Effector CD8-positive, alpha-beta T cell (primary cell): ENCODE results near the gene SULT1C3.
"Not testable (repeated sequence)": the region's sequence is repeated elsewhere in the genome, so short reads cannot be mapped to it uniquely, and the experiment has no call there.

Experiments
- DNase-seq: peaks from one replicate; lab custom pipeline; 2025; lab: John Stamatoyannopoulos, UW

The SULT1C3 gene

DNA sequence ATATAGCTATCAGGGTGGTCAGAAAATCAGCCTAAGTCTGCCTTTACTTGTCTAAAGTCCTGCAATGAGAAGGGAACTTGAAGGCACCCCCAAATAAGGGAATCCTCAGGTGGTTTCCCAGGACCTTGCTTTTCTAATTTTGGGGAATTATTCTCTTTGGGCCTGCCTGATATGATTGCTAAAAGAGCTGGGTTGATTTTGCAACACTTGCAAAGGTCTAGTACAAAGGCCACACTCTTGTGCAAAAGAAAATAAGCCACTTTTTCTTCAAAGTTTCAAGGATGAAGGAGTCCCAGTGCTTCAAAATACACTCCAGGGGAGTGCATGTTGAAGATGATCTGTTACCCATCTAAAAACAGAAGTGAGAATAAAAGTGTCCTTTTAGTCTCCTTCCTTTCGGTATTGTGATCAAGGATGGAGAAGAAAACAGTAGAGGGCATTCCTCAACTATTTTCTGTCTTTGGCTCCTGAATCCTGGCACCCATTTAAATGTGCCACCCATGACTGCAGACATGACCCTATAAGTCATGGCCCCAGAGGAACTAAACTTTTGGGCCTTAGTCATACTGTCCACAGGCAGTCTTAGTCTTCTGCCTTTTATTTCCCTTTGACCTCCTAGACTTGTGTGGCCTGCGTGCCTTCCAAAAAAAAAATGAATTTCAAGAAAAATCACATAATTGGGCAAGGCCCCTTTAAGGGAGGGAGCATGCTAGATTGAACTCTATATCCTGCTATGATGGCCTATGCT lies 5.1 kb downstream of the SULT1C3 start:
- no peak for DNase-seq

DNA sequence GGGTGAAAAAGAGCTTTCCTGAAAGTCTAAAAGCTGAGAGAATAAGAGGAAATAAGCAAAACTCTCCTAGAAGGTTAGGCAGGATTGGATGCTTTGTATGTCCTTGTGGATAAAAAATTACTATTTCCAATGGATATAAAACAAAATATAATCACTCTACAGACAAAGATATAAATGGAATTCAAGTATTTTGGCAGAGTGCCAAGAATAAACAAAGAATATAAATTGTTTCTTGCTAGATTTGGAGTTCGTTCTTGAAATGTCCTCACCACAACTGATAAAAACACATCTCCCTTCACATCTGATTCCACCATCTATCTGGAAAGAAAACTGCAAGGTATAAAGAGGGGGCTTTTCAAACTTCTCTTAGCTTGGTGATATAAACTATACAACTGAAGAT lies 13.3 kb downstream of the SULT1C3 start:
- no peak for DNase-seq

DNA sequence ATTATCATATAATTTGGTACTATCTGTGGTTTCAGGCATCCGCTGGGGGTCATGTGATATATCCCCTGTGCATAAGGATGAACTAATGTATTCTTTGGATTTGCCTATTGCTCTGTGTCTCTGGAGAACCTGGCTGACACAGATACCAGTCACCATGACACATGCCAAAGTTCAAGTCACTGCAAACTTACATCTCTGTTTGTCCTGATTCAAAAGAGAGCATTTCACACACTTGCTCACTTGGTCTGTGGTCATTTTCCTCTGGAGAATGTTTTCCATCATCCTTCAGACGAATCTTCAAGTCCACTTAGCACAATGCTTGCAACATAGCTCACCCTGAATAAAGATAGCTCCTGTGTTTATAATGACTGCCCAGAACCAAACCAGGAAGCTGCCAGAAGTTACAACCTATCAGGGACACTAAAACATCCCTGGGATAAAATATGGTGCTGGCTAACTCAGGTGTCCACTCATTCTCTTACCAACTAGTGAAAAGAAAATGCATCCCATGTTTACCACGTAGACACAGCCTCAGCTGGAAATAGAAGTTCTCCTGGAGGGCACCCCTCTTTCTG lies 18.1 kb downstream of the SULT1C3 start:
- no peak for DNase-seq

DNA sequence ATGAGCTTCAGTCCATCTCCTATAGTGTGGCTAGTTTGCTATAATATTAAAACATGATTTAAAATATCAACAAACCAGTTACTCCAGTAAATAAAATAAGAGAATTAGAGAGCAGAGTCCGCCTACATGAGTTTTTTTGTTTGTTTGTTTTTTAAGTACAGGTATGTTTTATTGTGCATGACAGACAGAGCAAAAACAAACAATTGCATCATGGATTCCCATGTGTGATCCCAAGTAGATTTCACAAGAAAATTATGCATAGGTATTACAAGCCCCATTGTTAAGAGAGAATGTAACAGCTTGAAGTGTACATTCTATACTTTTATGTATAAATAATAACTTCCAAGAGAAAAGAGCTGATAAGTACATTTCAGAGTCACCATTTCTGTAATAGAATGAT lies 21.0 kb downstream of the SULT1C3 start:
- no peak for DNase-seq

DNA sequence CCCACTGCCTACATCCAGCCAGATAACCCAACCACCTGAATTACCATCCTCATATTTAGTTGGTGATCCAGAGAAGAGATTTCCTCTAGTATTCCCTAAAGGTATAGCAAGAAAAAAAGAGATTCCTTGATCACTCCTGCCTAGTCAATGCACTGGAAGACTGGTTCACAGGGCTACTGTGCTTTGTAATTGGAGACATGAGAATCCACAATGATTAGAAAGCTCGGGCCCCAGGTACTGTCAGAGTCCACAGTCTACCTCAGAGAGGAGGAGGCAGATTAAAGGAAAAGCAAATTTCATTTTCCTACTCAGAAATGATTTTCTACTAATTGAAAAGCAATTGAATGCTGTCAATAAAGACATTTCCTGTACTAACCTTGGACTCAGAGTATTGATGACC lies 22.3 kb downstream of the SULT1C3 start:
- DNase-seq, result no peak

DNA sequence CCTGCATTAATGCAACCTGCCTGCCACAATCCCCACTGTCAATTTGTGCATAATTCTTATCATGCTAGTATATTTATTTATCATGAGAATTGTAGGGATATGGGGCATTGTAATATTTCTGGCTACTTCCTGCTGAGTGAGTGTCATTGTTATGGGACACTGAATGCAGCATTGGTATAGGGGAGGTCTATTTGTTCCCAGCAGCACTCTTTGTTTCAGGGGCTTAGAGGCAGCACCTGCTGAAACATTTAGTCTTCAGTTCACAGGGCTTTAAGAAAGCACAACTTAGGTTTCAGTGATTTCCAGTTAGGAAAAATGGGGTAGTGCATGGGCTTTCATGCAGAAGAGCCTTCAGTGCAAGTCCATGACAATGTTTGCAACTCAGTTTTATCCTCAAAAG lies 23.6 kb downstream of the SULT1C3 start:
- DNase-seq, result no peak

DNA sequence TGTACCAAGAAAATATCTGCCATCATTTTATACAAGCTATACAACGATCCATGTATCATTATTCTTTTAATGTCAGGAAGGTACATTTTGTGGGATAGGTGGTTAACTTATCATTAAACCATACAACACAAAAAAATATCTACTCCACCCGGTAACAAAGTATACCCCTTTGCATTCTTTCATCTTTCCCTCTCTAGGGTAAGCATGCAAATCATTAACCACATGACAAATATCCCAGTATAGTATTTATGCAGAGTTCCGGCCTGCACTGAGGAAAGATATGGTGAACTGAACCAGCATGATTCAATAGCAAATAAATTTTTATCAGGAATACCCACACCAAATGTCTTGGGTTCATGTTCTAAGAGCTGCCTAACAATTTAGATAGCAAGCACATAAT lies 26.4 kb downstream of the SULT1C3 start:
- no peak for DNase-seq

DNA sequence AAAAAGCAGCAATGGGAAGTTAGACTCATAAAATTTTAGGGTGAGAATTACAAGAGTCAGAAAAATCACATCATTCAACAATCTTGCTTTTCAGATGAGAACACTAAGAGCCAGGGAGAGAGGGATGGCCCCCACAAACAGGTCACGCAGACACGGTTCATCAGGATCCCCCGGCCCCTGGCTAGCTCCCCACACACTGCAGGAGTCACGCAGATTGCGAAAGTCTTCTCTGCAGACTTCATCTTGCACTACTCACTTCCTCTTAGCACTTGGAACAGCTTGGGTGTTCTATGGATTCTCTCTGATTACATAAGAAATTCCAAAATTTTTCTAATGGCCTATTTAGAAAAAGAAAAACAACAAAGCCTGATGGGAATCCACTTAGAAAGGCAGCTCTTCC lies 27.3 kb downstream of the SULT1C3 start:
- no peak for DNase-seq

DNA sequence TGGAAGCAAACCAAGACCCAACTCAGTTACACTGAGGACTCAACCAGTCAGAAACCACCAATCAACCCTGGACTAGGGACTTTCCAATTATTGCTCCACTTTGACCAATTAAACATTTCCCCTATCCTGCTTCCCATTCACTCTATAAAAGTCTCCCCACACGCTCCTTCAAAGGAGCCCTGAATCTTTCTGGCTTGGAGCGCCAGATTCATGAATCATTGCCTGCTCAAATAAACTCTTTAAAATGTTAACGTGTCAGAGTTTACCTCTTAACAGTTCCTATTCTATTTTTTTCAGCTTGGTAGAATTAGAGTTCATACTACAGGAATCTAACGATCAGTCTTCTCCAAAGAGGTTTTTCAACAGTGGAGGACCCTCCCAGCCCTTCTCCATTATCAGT lies 28.2 kb downstream of the SULT1C3 start:
- no peak for DNase-seq

DNA sequence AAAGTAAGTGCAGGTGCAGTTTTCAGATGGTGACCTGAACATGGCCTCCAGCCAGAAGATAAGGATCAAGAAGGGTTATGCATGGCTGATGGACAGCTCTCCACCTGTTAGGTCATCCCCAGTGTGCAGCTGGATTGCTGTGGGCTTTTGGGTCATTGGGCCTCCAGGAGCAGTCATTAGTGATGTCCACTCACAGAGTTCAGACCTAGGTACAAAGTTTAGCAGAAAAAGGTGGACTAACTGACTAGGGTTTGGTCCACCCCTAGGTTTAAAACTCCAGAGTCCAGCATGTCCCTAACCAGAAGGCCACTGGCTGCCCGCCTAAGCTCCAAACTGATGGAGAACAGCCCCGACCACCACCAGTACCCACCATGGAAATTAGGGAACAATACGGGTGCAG lies 30.6 kb downstream of the SULT1C3 start:
- no peak for DNase-seq

DNA sequence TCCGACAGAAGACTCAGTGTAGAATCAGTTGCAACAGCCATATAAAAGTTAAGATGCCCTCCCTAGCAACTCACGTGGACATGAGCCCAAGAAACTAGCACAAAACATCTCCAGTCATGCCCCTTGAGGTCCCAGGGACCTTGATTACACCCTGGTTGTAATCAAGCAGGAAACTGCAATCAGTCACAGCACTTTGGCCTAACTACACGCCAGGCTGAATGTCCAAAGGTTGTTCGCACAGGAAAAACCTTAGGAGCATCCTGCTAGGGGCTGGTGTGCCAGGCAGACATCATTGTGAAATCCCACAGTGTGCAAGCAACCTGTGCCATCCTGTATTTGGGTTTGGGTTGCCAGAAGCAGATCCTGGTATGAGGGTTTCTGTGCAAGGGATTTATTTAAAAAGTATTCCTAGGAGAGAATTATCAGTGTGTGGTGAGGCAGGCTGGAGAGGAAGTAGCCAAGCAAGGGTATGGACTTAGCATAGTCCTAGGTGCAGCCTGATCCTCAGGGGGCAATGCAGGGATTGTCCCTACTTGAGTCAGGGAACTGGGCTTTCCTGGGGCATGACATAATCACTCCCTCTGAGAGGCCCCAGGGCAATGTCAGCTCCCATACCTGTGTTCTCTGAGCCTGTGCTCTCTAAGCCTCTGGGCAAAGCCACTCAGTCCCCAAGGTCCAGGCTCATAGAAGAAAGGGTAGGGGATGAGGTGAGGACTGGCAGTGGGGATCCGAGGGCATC lies 31.2 kb downstream of the SULT1C3 start:
- DNase-seq, result no peak

DNA sequence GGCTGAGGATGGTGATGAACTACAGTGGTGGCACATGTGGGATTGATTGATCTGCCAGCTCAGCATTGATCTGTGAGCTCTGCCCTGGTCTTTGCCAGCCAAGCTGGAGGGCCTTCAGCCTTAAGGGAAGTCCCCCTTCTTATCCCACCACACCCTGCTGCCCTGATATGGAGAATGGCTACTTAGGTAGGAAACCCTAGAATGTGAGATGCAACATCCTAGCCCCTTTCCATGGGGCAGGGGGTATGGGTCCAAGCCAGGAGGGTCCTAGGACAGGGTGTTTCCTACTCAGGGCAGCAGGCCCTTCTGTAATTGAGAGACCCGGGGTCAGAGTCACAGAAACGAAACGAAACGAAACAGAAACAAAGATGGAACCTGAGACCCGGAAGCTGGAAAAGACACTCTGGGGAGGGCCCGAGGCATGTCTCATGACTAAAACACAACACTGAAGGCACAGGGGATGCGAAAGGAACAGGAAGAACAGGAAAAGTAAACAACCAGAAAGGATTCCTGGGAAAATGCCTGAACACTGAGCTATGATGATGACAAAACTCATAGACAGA lies 32.0 kb downstream of the SULT1C3 start:
- DNase-seq, result no peak

DNA sequence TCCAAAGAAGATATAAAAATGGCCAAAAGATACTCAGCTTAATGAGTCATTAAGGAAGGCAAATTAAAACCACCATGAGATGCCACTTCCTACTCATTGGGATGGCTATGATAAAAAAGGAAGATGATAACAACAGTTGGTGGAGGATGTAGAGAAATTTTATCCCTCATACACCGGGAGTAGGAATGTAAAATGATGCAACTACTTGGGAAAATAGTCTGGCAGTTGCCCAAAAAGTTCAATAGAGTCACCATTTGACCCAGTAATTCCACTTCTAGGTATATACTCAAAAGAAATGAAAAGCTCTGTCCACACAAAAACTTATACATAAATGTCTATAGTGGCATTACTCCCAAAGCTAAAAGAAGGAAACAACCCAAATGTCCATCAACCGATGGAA lies 38.9 kb downstream of the SULT1C3 start:
- DNase-seq, result no peak

DNA sequence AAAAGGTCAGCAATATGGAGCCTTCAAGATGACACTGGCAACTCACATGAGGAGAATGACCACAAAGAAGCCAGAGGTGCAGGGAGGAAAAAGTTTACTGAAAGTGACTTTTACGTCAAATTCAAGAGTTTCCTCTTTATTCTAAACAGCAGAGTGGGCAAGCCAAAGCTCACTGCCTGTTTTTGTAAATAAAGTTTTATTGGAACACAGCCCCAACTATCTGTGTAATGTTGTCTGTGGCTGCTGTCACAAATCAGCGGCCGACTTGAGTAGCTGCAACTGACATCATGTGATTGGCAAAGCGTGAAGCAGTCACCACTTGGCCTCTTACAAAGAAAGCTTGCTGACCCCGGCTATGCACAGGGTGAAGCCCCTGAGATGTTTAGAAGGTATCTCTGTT lies 39.7 kb downstream of the SULT1C3 start:
- no peak for DNase-seq

DNA sequence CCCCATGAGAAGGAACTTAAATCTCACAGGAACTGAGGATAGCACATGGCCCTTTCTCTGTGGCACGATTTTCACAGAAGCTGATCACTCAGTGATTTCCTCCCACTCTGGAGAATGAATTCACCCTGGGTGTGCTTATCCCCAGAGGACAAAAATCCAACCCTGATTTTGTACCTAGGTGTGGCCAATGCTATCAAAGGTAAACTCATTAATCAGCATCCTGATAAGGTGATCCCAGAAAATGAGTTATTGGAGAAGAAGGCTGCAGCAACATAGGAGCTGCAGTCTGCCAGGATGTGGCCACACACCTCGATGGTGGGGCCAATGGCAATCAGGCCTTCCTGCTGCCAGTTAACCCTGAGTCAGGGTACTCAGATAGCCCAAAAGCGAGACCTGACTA lies 40.7 kb downstream of the SULT1C3 start:
- no peak for DNase-seq

DNA sequence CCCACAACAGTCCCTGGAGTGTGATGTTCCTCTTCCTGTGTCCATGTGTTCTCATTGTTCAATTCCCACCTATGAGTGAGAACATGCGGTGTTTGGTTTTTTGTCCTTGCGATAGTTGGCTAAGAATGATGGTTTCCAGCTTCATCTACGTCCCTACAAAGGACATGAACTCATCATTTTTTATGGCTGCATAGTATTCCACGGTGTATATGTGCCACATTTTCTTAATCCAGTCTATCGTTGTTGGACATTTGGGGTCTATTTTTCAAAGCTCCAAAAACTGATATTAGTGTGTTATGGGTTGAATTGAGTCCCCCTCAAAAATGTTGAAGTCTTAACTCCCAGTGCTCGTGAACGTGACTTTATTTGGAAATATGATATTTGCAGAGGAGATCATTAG lies 44.8 kb downstream of the SULT1C3 start:
- not testable (repeated sequence) for DNase-seq

DNA sequence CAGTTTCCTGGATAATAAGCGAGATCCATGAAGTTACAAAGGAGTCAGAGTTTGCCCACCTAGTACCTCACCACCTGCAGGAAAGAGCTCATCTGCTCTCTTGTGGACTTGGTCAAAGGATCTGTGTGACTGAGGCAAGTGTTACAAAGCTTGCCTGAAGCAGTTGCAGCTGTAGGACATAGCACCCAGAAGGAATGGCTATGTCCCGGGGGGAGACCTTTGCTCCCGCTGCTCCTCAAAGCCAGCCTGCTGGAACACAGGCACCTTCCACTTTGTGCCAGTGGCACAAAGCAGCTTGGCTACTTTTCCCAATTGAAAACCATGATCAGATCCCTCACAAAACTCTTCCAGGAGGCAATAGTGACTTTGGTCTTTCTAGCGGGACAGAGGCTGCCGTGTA lies 45.8 kb downstream of the SULT1C3 start:
- DNase-seq, result no peak

DNA sequence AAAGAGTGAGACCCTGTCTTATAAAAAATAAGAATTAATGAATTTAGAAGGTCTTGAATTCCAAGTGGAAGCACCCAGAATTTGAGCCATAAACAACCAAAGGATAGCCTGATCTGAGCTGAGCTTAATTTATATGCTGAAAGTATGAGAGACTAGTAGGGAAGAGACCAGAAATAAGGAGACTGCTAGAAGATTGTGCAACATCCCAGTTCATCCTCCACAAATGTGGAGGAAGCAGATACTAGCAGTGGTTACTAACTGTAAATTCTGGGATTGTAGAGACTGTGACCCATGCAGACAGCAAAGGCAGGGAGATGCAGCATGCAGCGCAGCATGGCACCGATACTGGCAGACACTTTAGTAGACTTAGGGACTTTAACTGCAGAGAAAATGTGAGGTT lies 47.4 kb downstream of the SULT1C3 start:
- no peak for DNase-seq

DNA sequence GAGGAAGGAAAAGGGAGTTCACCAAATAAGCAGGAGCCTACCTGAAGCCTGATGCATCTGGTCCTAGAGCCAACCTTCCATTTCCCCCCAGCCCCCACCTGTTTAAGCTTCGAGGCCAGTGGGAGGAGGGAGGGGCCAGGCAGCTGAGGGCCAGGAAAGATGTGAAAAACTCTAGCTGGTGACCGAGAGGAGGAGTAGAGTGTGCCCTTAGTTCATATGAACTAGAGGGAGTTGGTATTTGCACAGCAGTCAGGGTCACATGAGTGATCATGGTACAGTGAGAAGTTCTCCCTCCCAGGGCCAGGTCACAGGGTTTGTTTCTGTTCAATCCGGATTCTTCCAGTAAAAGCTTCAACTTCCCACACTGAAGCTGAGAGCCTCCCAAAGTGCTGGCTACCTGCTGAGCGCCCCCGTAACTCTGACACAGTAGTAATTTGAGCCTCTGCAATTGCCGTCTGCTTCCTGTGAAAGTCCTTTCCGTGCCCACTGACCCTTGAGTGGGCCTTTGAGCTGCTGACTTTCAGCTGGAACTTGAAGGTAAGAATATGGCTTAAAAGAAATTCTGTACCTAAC lies 48.9 kb downstream of the SULT1C3 start, which contains the start of gene SULT1C2:
Gene SULT1C2, plus strand, starts transcription at position 362 of the 573 bp plus-strand sequence. CDS start 4,773 bp downstream, outside the sequence.
- DNase-seq, result no peak

DNA sequence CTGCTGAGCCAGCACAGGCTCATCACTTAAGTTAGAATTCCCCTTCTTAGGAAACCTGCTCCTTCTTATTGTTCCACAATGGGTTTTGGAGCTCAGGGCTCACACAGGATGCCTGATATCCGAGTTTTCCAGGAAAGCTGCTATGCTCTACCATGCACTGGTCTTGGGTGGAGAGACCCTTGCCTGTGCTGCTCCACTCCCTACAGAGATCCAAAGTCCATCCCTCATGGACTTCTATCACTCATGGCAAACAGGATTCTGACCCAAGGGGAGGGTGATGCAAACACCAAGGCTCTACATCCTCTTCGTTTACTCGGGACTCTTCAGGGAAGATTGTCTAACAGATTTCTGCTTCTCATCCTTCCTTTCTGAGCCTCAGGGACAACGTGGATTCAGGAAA lies 54.1 kb downstream of the SULT1C3 start:
- no peak for DNase-seq

DNA sequence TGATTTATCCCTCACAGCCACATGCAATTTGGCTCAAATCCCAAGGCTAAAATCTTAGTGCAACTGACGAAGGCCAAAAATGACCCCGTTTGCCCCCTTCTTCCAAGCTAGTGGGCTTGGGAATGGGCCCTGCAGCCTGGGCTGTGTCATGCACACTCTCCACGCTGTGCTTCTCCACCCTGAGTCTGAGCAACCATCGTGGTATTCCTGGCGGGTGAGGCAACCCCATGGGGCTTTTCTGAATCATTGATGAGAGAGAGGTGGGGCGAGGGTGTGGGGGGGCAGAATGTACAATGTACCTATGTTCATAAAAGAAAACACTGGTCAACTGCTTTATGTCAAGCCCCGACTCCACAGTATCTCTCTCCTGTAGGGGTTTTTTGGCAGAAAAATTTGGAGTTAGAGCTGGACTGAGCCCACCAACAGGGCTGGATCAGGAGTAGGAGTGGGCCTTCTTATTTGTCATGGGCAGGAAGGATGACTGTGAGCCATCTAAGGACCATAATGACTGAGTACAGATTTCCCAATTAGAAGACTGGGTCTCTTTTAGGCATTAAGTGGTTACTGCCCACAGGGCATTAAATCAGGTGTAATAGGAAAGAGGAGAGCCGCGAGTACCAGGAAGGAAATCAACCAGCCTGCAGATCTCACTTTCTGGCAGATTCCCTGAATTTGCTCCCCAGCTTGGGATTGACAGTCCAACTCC lies 57.8 kb downstream of the SULT1C3 start:
- DNase-seq, result no peak

DNA sequence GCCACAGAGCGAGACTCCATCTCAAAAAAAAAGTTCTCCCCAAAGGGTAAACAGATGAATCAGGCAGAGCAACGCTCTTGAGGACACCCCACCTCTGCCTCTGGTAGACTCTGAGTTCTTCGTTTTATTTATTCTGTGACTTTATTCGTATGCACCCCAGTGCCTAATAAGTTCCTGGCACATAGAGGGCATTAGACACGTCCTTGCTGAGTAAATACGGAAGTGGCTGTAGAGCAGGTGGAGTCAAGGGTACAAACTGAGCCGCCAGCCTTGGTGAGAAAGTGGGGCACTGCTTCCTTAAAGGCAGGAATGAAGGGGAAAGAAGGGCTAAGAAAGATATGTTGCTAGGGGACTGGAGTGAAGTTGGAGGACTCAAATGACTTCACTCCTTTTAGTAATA lies 61.8 kb downstream of the SULT1C3 start:
- no peak for DNase-seq
